A549 (cell line): ENCODE measurements around the gene ATP5PD. TPM values are rescaled to one million over a fixed set of nuclear protein-coding genes. Genes with fewer than 3 reads are reported as not detected.
A peak's percentile ranks its signal among the peaks of the same experiment; 100 is the strongest.
"Not testable (repeated sequence)": the region's sequence is repeated elsewhere in the genome, so short reads cannot be mapped to it uniquely, and the experiment has no call there.

Source experiments
- ATAC-seq, 2 experiments: fragments of 200-7000 bp in 1 of 2; fragments of >200 bp in 1 of 2; cut with Nextera tagmentation in 1 of 2; cut with Tn5 transposase in 1 of 2; 3 replicates each; pipeline versions ENCODE4 v1.8.0 to v1.9.1; 2018 to 2020; ENCODE audit warnings: mild to moderate bottlenecking in 1 of 2, moderate library complexity in 1 of 2
- CTCF ChIA-PET: fragments of 300-600 bp; sonication (Branson Sonifier 250); formaldehyde crosslinking; extraction: SDS; loops from one replicate; lab custom pipeline; 2021; ENCODE audit warnings: antibody characterized with exemption, inconsistent platforms; lab: Yijun Ruan, JAX
- POLR2A ChIA-PET: fragments of 350-600 bp; formaldehyde crosslinking; extraction: SDS; loops from one replicate; lab custom pipeline; 2021; ENCODE audit warnings: antibody characterized with exemption, inconsistent platforms; lab: Yijun Ruan, JAX
- DNase-seq, 2 experiments: peaks; one replicate each; pipeline versions ENCODE4 v3.0.0 to v3.0.0-alpha.2; 2011 to 2016; ENCODE audit warnings: low read depth in 1 of 2, low spot score in 1 of 2
- FAIRE-seq: peaks from 2 replicates; lab custom pipeline; 2011; peaks lifted over from hg19 to GRCh38; lab: Jason Lieb, UNC
- H3K27ac ChIP-seq, 2 experiments: fragments of >200 bp; sonication (Bioruptor Twin); formaldehyde crosslinking; 3 replicates each; pipeline ENCODE4 v1.5.1; 2016 to 2017
- H3K4me1 ChIP-seq: fragments of >200 bp; sonication (Bioruptor Twin); formaldehyde crosslinking; 3 replicates; pipeline ENCODE4 v1.6.1; 2016
- H3K4me2 ChIP-seq: fragments of >200 bp; sonication (Bioruptor Twin); formaldehyde crosslinking; 3 replicates; pipeline ENCODE4 v1.6.1; 2016
- H3K4me3 ChIP-seq: fragments of >200 bp; sonication (Bioruptor Twin); formaldehyde crosslinking; 3 replicates; pipeline ENCODE4 v1.5.1; 2016
- H3K9me3 ChIP-seq: fragments of >200 bp; sonication (Bioruptor Twin); formaldehyde crosslinking; 3 replicates; pipeline ENCODE4 v1.6.1; 2016
- CBX8 ChIP-seq: fragments of 200-600 bp; sonication (generic); IDR thresholded peaks from 2 replicates; pipeline ENCODE4 v1.6.1; 2016
- EP300 ChIP-seq, 2 experiments: fragments of >200 bp; sonication (Bioruptor Twin); formaldehyde crosslinking; IDR thresholded peaks; 2 replicates in 1 of 2; 3 replicates in 1 of 2; pipeline ENCODE4 v1.6.1; 2016 to 2017
- ESRRA ChIP-seq: fragments of 150-350 bp; IDR thresholded peaks from 2 replicates; pipeline ENCODE4 v1.6.1; 2014; ENCODE audit warnings: mild to moderate bottlenecking, low read length, borderline replicate concordance
- FOSB ChIP-seq: fragments of 250-450 bp; sonication (Bioruptor Pico); IDR thresholded peaks from 2 replicates; pipeline ENCODE4 v1.5.0; 2020; ENCODE audit warnings: mild to moderate bottlenecking, moderate library complexity
- HDAC2 ChIP-seq: fragments of 200-600 bp; sonication (generic); IDR thresholded peaks from 2 replicates; pipeline ENCODE4 v1.6.1; 2016
- HEYL ChIP-seq: fragments of 250-450 bp; sonication (Bioruptor Pico); IDR thresholded peaks from 2 replicates; pipeline ENCODE4 v1.8.0; 2021; ENCODE audit warnings: mild to moderate bottlenecking, moderate library complexity
- HOXB13 ChIP-seq: fragments of 250-450 bp; sonication (Bioruptor Pico); IDR thresholded peaks from 2 replicates; pipeline ENCODE4 v1.5.0; 2020; ENCODE audit warnings: low read depth, mild to moderate bottlenecking, moderate library complexity
- HOXB5 ChIP-seq: fragments of 250-450 bp; sonication (Bioruptor Pico); IDR thresholded peaks from 2 replicates; pipeline ENCODE4 v1.5.0; 2020; ENCODE audit warnings: mild to moderate bottlenecking, moderate library complexity
- JUNB ChIP-seq: fragments of >200 bp; sonication (Bioruptor Twin); formaldehyde crosslinking; IDR thresholded peaks from 2 replicates; pipeline ENCODE4 v1.6.1; 2016
- KDM5A ChIP-seq: fragments of 200-600 bp; sonication (generic); IDR thresholded peaks from 2 replicates; pipeline ENCODE4 v1.6.1; 2016; ENCODE audit warnings: antibody characterized with exemption, mild to moderate bottlenecking
- MAFK ChIP-seq: fragments of 450-650 bp; IDR thresholded peaks from 2 replicates; pipeline ENCODE4 v1.6.1; 2014; ENCODE audit not compliant: partially characterized antibody
- MAZ ChIP-seq: fragments of 150-350 bp; IDR thresholded peaks from 2 replicates; pipeline ENCODE4 v1.6.1; 2014; ENCODE audit warnings: antibody characterized with exemption, low read depth, low read length, borderline replicate concordance
- POLR2A ChIP-seq: IDR thresholded peaks from 2 replicates; pipeline ENCODE4 v1.6.1; 2012; ENCODE audit warnings: mild to moderate bottlenecking, low read length
- RAD21 ChIP-seq, 2 experiments: fragments of >200 bp in 1 of 2; sonication (Bioruptor Twin) in 1 of 2; formaldehyde crosslinking in 1 of 2; IDR thresholded peaks in 1 of 2; conservative IDR thresholded peaks in 1 of 2; 2 replicates in 1 of 2; 3 replicates in 1 of 2; pipeline ENCODE4 v1.6.1; 2012 to 2018; ENCODE audit warnings: inconsistent platforms in 1 of 2
- RARB ChIP-seq: fragments of 250-450 bp; sonication (Bioruptor Pico); IDR thresholded peaks from 2 replicates; pipeline ENCODE4 v1.8.0; 2021; ENCODE audit warnings: mild to moderate bottlenecking, moderate library complexity
- RFX5 ChIP-seq: fragments of 450-650 bp; IDR thresholded peaks from 2 replicates; pipeline ENCODE4 v1.7.1; 2014; ENCODE audit warnings: antibody characterized with exemption, mild to moderate bottlenecking, moderate library complexity
- SMC3 ChIP-seq: fragments of >200 bp; sonication (Bioruptor Twin); formaldehyde crosslinking; IDR thresholded peaks from 3 replicates; pipeline ENCODE4 v1.6.1; 2018; ENCODE audit warnings: inconsistent platforms
- SREBF2 ChIP-seq: fragments of 450-650 bp; IDR thresholded peaks from 2 replicates; pipeline ENCODE4 v1.6.1; 2014; ENCODE audit warnings: mild to moderate bottlenecking, moderate library complexity
- ZFP36 ChIP-seq: fragments of 450-650 bp; IDR thresholded peaks from 2 replicates; pipeline ENCODE4 v1.6.1; 2014; ENCODE audit warnings: borderline replicate concordance; ENCODE audit not compliant: partially characterized antibody
- WGBS: methylation state at CpG from one replicate; pipeline ENCODE4 v1.1.6; 2017; ENCODE audit errors: missing lambda C conversion rate; 5-methylcytosine and 5-hydroxymethylcytosine counted together
- polyA plus RNA-seq, 4 experiments: library from polyadenylated mRNA; depleted of rRNA in 3 of 4; stranded (reverse); fragments of >200 nt; fragmentation: RNase III in 1 of 4; extraction: RNeasy Plus Mini Kit Qiagen cat#74134 plus additional on column Dnase treatment in 1 of 4; gene quantifications; 2 replicates in 3 of 4; 3 replicates in 1 of 4; pipeline ENCODE4 v1.2.3, GENCODE V29; 2011 to 2017
- TF ChIP-seq, protein P1 (sequence below): IDR thresholded peaks from 2 replicates; pipeline ENCODE4 v1.6.1; 2012
- TF ChIP-seq, protein P2 (sequence below): fragments of 250-450 bp; sonication (Bioruptor Pico); IDR thresholded peaks from 2 replicates; pipeline ENCODE4 v1.5.0; 2020; ENCODE audit warnings: low read depth, mild to moderate bottlenecking, moderate library complexity
- TF ChIP-seq, protein P3 (sequence below): fragments of 250-450 bp; sonication (Bioruptor Pico); IDR thresholded peaks from 2 replicates; pipeline ENCODE4 v1.5.0; 2021; ENCODE audit warnings: mild to moderate bottlenecking, moderate library complexity, borderline replicate concordance
- TF ChIP-seq, protein P4 (sequence below): fragments of >200 bp; sonication (Bioruptor Twin); formaldehyde crosslinking; IDR thresholded peaks from 3 replicates; pipeline ENCODE4 v1.6.1; 2016
- TF ChIP-seq, protein P5 (sequence below): fragments of >200 bp; sonication (Bioruptor Twin); formaldehyde crosslinking; IDR thresholded peaks from 3 replicates; pipeline ENCODE4 v1.5.1; 2016
- TF ChIP-seq, protein P6 (sequence below): IDR thresholded peaks from 2 replicates; pipeline ENCODE4 v1.6.1; 2012; ENCODE audit warnings: low read depth, borderline replicate concordance

ATP5PD gene
- polyA plus RNA-seq, 2 of the 4 experiments (the other 2 are of a cell fraction), result 333 to 463 TPM

DNA sequence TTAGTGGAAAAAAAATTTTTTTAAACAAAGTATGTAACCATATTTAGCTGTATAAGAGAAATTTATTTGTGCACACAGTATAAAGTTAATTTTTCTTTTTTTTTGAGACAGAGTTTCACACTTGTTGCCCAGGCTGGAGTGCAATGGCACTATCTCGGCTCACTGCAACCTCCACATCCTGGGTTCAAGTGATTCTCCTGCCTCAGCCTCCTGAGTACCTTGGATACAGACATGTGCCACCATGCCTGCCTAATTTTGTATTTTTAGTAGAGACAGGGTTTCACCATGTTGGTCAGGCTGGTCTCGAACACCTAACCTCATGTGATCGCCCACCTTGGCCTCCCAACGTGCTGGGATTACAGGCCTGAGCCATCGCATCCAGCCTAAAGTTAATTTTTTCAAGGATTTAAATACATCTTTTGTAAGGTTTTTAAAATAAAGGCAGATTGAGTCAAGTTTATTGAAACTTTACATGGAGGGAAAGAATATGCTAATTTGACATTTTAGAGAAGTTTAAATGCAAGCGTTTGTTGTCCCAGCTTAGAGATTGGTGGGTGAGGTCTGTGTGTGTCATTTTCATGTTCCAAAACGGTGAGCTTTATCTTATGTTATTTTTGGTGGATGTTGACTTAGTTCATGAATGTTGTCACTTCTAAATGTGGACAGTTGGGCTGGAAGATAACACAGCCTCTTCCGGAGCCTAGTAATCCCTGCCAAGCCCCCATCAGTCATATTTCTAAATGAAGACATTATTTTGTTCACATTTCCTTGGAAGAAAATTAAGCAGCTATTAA lies 24.9 kb upstream of the ATP5PD start:
- DNase-seq, FAIRE-seq, H3K4me1 ChIP-seq, ATAC-seq, H3K4me3 ChIP-seq, H3K27ac ChIP-seq, POLR2A ChIA-PET, H3K4me2 ChIP-seq, H3K9me3 ChIP-seq: not testable (repeated sequence)
- TF ChIP-seq MAFK, result peak; percentile 9
- CTCF ChIA-PET, result interaction anchor here (3.0 to 81.8 kb wide), 6 partner anchors 7 to 130 kb away, joined by 13 to 3429 read pairs (median 64); partner anchors contain the start of genes ARMC7, NT5C and SLC16A5
- 88% methylated on average over 8 of the region's 8 CpGs for WGBS

DNA sequence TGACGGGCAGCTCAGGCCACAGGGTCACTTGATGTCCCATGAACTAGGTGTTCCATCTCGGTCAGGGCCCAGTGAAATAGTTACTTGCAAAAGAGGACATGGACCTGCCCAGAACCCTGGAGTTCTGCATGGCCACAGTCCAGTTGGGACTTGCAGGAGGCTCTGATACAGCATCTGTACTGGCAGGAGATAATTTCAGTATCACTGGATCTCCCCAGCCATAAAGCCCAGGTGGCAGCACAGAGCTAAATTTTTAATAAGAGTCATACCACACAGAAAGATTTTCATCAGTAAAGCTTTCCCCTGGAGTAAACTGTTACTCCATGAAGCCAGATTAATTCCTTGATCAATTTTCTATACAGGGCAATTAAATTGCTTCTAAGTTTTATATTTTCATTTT lies 23.0 kb upstream of the ATP5PD start:
- Histone ChIP-seq H3K9me3 (no peaks in the 10 kb centered on the region), H3K4me2 (no peak overlapping the region), H3K27ac (no peak overlapping the region; a peak in 1 of 6 replicates), H3K4me3 (no peak overlapping the region), H3K4me1 (peaks cover 3% of the 10 kb centered on the region; the same call in 1 of the 3 replicates)
- WGBS, result 61% methylated on average over 2 of the region's 2 CpGs
- peak; percentile 93 for TF ChIP-seq SMC3
- no peak for TF ChIP-seq SREBF2
- no peak for TF ChIP-seq ZFP36
- no peak for TF ChIP-seq KDM5A
- TF ChIP-seq, protein P1, sequence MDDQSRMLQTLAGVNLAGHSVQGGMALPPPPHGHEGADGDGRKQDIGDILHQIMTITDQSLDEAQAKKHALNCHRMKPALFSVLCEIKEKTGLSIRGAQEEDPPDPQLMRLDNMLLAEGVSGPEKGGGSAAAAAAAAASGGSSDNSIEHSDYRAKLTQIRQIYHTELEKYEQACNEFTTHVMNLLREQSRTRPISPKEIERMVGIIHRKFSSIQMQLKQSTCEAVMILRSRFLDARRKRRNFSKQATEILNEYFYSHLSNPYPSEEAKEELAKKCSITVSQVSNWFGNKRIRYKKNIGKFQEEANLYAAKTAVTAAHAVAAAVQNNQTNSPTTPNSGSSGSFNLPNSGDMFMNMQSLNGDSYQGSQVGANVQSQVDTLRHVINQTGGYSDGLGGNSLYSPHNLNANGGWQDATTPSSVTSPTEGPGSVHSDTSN, result no peak
- no peak for TF ChIP-seq MAFK
- no peak for TF ChIP-seq JUNB
- no peak for TF ChIP-seq HOXB13 (CRISPR knock-in tag)
- TF ChIP-seq, protein P2, sequence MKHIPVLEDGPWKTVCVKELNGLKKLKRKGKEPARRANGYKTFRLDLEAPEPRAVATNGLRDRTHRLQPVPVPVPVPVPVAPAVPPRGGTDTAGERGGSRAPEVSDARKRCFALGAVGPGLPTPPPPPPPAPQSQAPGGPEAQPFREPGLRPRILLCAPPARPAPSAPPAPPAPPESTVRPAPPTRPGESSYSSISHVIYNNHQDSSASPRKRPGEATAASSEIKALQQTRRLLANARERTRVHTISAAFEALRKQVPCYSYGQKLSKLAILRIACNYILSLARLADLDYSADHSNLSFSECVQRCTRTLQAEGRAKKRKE (CRISPR knock-in tag), result no peak
- no peak for TF ChIP-seq MAZ
- peak; percentile 80 to 83 for TF ChIP-seq RAD21 (conservative IDR thresholded peaks at IDR 0.05 in 1 of 2, IDR thresholded peaks at IDR 0.05 in 1 of 2)
- no peak for TF ChIP-seq HEYL (CRISPR knock-in tag)
- TF ChIP-seq, protein P3, sequence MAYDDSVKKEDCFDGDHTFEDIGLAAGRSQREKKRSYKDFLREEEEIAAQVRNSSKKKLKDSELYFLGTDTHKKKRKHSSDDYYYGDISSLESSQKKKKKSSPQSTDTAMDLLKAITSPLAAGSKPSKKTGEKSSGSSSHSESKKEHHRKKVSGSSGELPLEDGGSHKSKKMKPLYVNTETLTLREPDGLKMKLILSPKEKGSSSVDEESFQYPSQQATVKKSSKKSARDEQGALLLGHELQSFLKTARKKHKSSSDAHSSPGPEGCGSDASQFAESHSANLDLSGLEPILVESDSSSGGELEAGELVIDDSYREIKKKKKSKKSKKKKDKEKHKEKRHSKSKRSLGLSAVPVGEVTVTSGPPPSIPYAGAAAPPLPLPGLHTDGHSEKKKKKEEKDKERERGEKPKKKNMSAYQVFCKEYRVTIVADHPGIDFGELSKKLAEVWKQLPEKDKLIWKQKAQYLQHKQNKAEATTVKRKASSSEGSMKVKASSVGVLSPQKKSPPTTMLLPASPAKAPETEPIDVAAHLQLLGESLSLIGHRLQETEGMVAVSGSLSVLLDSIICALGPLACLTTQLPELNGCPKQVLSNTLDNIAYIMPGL, result no peak
- TF ChIP-seq POLR2A, result no peak
- no peak for TF ChIP-seq ESRRA
- no peak for TF ChIP-seq RFX5
- TF ChIP-seq, protein P4, sequence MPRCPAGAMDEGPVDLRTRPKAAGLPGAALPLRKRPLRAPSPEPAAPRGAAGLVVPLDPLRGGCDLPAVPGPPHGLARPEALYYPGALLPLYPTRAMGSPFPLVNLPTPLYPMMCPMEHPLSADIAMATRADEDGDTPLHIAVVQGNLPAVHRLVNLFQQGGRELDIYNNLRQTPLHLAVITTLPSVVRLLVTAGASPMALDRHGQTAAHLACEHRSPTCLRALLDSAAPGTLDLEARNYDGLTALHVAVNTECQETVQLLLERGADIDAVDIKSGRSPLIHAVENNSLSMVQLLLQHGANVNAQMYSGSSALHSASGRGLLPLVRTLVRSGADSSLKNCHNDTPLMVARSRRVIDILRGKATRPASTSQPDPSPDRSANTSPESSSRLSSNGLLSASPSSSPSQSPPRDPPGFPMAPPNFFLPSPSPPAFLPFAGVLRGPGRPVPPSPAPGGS, result no peak
- no peak for TF ChIP-seq RARB (CRISPR knock-in tag)
- TF ChIP-seq EP300 (IDR thresholded peaks at IDR 0.05), result no peak
- TF ChIP-seq, protein P5, sequence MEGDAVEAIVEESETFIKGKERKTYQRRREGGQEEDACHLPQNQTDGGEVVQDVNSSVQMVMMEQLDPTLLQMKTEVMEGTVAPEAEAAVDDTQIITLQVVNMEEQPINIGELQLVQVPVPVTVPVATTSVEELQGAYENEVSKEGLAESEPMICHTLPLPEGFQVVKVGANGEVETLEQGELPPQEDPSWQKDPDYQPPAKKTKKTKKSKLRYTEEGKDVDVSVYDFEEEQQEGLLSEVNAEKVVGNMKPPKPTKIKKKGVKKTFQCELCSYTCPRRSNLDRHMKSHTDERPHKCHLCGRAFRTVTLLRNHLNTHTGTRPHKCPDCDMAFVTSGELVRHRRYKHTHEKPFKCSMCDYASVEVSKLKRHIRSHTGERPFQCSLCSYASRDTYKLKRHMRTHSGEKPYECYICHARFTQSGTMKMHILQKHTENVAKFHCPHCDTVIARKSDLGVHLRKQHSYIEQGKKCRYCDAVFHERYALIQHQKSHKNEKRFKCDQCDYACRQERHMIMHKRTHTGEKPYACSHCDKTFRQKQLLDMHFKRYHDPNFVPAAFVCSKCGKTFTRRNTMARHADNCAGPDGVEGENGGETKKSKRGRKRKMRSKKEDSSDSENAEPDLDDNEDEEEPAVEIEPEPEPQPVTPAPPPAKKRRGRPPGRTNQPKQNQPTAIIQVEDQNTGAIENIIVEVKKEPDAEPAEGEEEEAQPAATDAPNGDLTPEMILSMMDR, result peak; percentile 78
- TF ChIP-seq HDAC2, result no peak
- TF ChIP-seq, protein P6, sequence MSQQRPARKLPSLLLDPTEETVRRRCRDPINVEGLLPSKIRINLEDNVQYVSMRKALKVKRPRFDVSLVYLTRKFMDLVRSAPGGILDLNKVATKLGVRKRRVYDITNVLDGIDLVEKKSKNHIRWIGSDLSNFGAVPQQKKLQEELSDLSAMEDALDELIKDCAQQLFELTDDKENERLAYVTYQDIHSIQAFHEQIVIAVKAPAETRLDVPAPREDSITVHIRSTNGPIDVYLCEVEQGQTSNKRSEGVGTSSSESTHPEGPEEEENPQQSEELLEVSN, result no peak
- no peak for TF ChIP-seq HOXB5
- no peak for TF ChIP-seq FOSB
- TF ChIP-seq CBX8, result no peak
- DNase-seq (peak; percentile 68 to 78), ATAC-seq (peak; percentile 80 to 83), FAIRE-seq (no peak)
- ChIA-PET POLR2A (interaction anchor here (0.6 to 1.6 kb wide), 9 partner anchors 10 to 192 kb away, joined by 3 to 7 read pairs (median 4); partner anchors contain the start of genes ARMC7, ATP5PD, GGA3 and MRPS7), CTCF (interaction anchor here (0.6 to 81.8 kb wide), 23 partner anchors 9 to 485 kb away, joined by 3 to 3429 read pairs (median 5); partner anchors contain the start of genes ARMC7, NT5C and SLC16A5)
